Measurements from ENCODE around the gene ZNF740. TPM values are rescaled to one million over a fixed set of nuclear protein-coding genes. Genes with fewer than 3 reads are reported as not detected.

ZNF740 gene
- total RNA-seq, 2 experiments from 2014 or later, result 31.6 to 58.2 TPM

GRCh38 chr12:53236443-53237111 is 56.1 kb downstream of the ZNF740 start:
- DNase-seq (ENCODE audit: low spot score), result no peak
- Histone ChIP-seq H3K4me1 (ENCODE audit: insufficient read depth, low read length, poor library complexity, severe bottlenecking) (peaks cover 11% of the 10 kb centered on the region), H3K27ac (ENCODE audit: low read depth, low read length, poor library complexity, severe bottlenecking) (no peak overlapping the region), H4K20me1 (ENCODE audit: insufficient read depth, low read length) (no peaks in the 10 kb centered on the region), H3K4me3 (ENCODE audit: low read depth, low read length, poor library complexity, severe bottlenecking) (no peak overlapping the region), H3K9me2 (ENCODE audit: insufficient read depth, low read length) (no peaks in the 10 kb centered on the region), H2AFZ (ENCODE audit: low read length) (no peak overlapping the region), H3K36me3 (ENCODE audit: insufficient read depth, low read length) (no peaks in the 10 kb centered on the region), H3K79me2 (ENCODE audit: insufficient read depth, low read depth, low read length) (no peaks in the 10 kb centered on the region), H3K9me3 (ENCODE audit: low read length) (no peaks in the 10 kb centered on the region), H3K4me2 (ENCODE audit: low read length) (no peak overlapping the region)
- no TSS peak for BruUV-seq (replicated peaks)
- intact Hi-C loops (cut with micrococcal nuclease; ENCODE audit: unreplicated experiment), result no loop called here
- TF ChIP-seq CTCF (conservative IDR thresholded peaks at IDR 0.05; ENCODE audit: low read length), result no peak
- TF ChIP-seq EZH2phosphoT487 (IDR thresholded peaks at IDR 0.05; ENCODE audit: borderline replicate concordance, low read depth, low read length), result no peak
- ChIA-PET CTCF (ENCODE audit: unreplicated experiment) (interaction anchor here (2.3 kb wide), 1 partner anchor 31 kb away, joined by 8 read pairs; the partner anchor contains the start of gene ESPL1), POLR2A (interaction anchor here (1.3 to 1.9 kb wide), 2 partner anchors 20 to 31 kb away, joined by 3 to 6 read pairs; partner anchors contain the start of gene ESPL1)

DNA sequence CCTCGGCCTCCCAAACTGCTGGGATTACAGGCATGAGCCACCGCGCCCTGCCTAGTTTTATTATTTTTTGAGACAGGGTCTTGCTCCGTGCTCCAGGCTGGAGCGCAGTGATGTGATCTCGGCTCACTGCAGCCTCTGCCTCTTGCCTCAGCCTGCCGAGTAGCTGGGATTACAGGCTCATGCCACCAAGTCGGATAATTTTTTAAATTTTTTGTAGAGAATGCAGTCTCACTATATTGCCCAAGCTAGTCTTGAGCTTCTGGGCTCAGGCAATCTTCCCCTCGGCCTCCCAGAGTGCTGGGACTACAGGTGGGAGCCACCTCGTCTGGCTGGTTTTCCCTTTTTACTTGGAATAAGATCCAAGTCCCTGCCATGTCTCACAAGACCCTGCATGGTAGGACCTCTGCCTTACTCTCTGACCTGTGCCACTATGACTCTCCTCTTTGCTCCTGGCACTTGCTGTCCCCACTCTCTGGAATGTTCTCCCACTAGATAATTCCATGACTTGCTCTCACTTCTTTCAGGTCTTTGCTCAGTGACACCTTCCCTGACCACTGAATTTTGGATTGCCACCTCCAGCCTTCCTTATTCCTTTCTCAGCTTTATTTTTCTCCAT is 59.2 kb downstream of the ZNF740 start:
- BruUV-seq (replicated peaks), result no TSS peak

More for the DNA sequence above, 59.2 kb downstream of the ZNF740 start:
- H3K4me3 ChIP-seq (ENCODE audit: low read depth, low read length, poor library complexity, severe bottlenecking), result no peak overlapping the region
- no peaks in the 10 kb centered on the region for H3K9me2 ChIP-seq (ENCODE audit: insufficient read depth, low read length)
- peaks cover 11% of the 10 kb centered on the region for H3K4me1 ChIP-seq (ENCODE audit: insufficient read depth, low read length, poor library complexity, severe bottlenecking)
- ChIA-PET POLR2A (no interaction called here), CTCF (ENCODE audit: unreplicated experiment) (no interaction called here)
- no peak for DNase-seq (ENCODE audit: low spot score)
- H4K20me1 ChIP-seq (ENCODE audit: insufficient read depth, low read length), result no peaks in the 10 kb centered on the region
- H3K27ac ChIP-seq (ENCODE audit: low read depth, low read length, poor library complexity, severe bottlenecking), result no peak overlapping the region
- no peaks in the 10 kb centered on the region for H3K9me3 ChIP-seq (ENCODE audit: low read length)
- no peak for TF ChIP-seq EZH2phosphoT487 (IDR thresholded peaks at IDR 0.05; ENCODE audit: borderline replicate concordance, low read depth, low read length)
- TF ChIP-seq CTCF (conservative IDR thresholded peaks at IDR 0.05; ENCODE audit: low read length), result no peak
- no peaks in the 10 kb centered on the region for H3K79me2 ChIP-seq (ENCODE audit: insufficient read depth, low read depth, low read length)
- H3K4me2 ChIP-seq (ENCODE audit: low read length), result no peak overlapping the region
- H3K36me3 ChIP-seq (ENCODE audit: insufficient read depth, low read length), result no peaks in the 10 kb centered on the region
- intact Hi-C loops (cut with micrococcal nuclease; ENCODE audit: unreplicated experiment), result no loop called here
- H2AFZ ChIP-seq (ENCODE audit: low read length), result no peak overlapping the region

All from OCI-LY7 (cell line).